ENCODE results near the gene PSME3. TPM values are rescaled to one million over a fixed set of nuclear protein-coding genes. Genes with fewer than 3 reads are reported as not detected.
"Not testable (repeated sequence)": the region's sequence is repeated elsewhere in the genome, so short reads cannot be mapped to it uniquely, and the experiment has no call there.

The PSME3 gene
- total RNA-seq, 1 donor from 2014 or later, result 48.5 TPM

- no peak for DNase-seq
Observed at GRCh38 chr17:42878123-42878880, 45.1 kb downstream of the PSME3 start.

DNA sequence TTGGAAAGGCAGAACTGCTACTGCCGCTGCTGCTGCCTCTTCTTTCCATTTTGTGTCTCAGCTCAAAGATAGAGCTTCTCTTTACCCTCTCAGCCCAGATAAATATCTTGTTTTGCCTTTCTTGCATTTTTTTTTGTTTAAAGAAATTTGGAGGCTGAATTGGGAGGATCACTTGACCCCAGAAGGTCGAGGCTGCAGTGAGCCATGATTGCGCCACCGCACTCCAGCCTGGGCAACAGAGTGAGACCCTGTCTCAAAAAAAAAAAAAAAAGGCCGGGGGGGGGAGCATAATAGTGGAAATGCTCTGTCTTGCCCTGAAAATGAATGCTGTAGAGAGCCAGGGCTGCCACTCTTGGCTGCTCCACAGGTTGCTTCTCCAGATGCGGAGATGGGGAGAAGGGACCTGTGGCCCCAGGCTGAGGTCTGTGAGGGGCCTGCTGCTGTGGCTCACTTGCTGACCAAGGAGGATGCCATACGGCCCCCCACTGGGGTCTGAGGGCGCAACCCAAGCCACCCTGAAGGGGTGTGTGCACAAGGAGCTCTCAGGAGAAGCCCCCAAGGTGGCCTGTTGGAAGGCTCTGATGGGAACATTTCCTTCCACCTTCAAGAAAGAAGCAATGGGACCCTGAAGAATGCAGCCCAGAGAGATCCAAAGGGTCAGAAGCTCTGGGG lies 45.9 kb downstream of the PSME3 start:
- DNase-seq, result no peak

- DNase-seq, result no peak
Observed at GRCh38 chr17:42879596-42879985, 46.4 kb downstream of the PSME3 start.

GRCh38 chr17:42880776-42881310 lies 47.6 kb downstream of the PSME3 start:
- DNase-seq, result no peak

DNA sequence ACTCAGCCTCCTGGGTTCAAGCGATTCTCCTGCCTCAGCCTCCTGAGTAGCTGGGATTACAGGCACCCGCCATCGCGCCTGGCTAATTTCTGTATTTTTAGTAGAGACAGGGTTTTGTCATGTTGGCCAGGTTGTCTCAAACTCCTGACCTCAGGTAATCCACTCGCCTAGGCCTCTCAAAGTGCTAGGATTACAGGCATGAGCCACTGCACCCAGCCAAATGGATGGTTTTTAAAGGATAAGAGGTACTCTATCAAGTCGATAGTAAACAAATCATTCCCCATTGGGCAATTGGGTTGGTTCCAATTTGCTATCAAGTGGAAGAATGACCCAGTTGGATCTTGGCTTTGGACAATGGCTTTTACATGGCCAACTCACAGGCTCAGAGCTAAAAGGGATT lies 48.5 kb downstream of the PSME3 start:
- DNase-seq, result not testable (repeated sequence)

DNA sequence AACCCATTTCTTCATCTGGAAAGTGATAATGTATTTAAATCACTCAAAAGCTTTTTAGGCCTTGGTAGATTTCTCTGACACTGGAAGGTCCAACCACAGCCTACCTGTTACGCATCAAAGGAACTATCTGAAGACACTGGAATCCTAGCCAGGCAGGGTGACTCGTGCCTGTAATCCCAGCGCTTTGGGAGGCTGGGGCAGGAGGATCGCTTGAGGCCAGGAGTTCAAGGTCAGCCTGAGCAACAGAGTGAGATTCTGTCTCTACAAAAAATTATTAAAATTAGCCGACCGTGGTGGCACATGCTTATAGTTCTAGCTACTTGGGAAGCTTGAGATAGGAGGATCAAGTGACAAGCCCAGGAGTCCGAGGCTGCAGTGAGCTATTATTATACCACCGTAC lies 49.0 kb downstream of the PSME3 start:
- DNase-seq, result no peak

GRCh38 chr17:42883802-42884558 lies 50.8 kb downstream of the PSME3 start:
- no peak for DNase-seq

DNA sequence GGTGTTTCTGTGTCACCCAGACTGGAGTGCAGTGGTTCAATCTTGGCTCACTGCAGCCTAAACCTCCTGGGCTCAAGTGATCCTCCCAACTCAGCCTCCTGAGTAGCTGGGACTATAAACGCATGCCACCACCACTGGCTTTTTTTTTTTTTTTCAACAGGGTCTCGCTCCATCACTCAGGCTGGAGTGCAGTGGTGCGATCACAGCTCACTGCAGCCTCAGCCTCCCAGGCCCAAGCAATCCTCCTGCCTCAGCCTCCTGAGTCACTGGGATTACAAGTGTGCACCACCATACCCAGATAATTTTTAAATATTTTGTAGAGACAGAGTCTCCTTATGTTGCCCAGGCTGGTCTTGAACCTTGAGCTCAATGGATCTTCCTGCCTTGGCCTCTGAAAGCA lies 52.6 kb downstream of the PSME3 start:
- DNase-seq, result not testable (repeated sequence)

DNA sequence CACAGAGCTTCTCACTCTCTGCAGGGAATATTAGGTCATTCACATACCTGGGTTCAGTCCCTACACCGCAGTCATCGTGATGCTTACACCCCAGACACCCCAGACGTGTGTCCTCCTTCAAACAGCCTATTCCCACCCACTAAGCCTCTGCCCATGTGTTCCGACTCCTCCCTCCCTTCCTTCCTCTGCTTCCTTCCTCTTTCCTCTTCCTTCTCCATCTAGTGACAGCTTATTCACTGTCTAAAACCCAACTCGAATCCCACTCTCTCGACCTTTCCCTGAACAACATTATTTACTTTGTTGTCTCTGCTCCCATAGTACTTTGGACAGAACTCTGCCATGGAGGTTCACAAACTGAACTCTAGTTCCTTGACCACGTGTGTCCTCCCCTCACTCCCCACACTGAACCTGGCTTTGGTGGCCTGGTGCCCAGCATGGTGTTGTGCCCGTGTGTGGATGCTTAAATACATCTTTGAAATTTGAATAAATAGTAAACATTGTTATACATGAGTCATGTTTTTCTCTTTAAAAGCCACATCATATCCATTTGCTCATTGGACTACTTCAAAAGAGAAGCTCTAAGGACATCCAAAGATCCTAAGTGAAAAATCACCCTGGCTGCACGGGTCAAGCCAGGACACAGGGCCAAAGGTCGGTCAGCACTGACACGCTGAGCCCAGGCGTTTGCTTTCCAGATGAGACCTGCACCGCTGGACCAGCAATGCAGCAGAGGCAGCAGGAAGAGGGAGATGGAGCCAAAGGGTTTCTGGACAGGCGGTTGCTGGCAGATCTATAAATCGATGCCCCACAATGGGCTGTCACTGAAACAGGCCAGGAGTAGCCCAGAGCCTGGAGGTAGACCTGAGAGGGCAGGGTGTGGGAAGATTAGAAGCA lies 53.3 kb downstream of the PSME3 start:
- no peak for DNase-seq

GRCh38 chr17:42889809-42890208 lies 56.6 kb downstream of the PSME3 start:
- DNase-seq, result no peak

GRCh38 chr17:42891539-42892152 lies 58.4 kb downstream of the PSME3 start:
- peak; percentile 67 for DNase-seq

GRCh38 chr17:42893359-42893758 lies 60.2 kb downstream of the PSME3 start:
- DNase-seq, result peak; percentile 30

Small RNA genes within 50 kb of the gene (small RNA-seq; reads per million reads assigned to genes)
- gene MIR6781 (ENCODE audit: low replicate concordance), result not detected
- not detected for gene RNU6-287P (ENCODE audit: low replicate concordance)

Other genes with a start within 250 kb of the PSME3 start
- gene RETREG3, start 224.0 kb upstream of the PSME3 start, total RNA-seq, result 52.6 TPM
- gene TUBG1, start 223.7 kb upstream of the PSME3 start, total RNA-seq, result 21.1 TPM
- gene TUBG2, start 174.1 kb upstream of the PSME3 start, total RNA-seq, result 6.2 TPM
- gene PLEKHH3, start 156.4 kb upstream of the PSME3 start, total RNA-seq, result 38.9 TPM
- 1.5 TPM for gene CCR10, start 151.6 kb upstream of the PSME3 start, total RNA-seq
- 14.7 TPM for gene CNTNAP1, start 150.9 kb upstream of the PSME3 start, total RNA-seq
- 35.6 TPM for gene EZH1, start 88.4 kb upstream of the PSME3 start, total RNA-seq
- gene RAMP2, start 72.2 kb upstream of the PSME3 start, total RNA-seq, result 11.9 TPM
- 40.3 TPM for gene VPS25, start 59.9 kb upstream of the PSME3 start, total RNA-seq
- not detected for gene WNK4, start 52.8 kb upstream of the PSME3 start, total RNA-seq
- 50.7 TPM for gene COA3, start 34.7 kb upstream of the PSME3 start, total RNA-seq
- gene CNTD1, start 34.5 kb upstream of the PSME3 start, total RNA-seq, result not detected
- gene BECN1, start 9.1 kb upstream of the PSME3 start, total RNA-seq, result 68.7 TPM
- gene AOC2, start 11.2 kb downstream of the PSME3 start, total RNA-seq, result 1.4 TPM
- gene AOC3, start 17.8 kb downstream of the PSME3 start, total RNA-seq, result 23.0 TPM
- not detected for gene G6PC1, start 67.4 kb downstream of the PSME3 start, total RNA-seq
- gene AARSD1, start 131.1 kb downstream of the PSME3 start, total RNA-seq, result 16.0 TPM
- 61.5 TPM for gene PTGES3L, start 146.7 kb downstream of the PSME3 start, total RNA-seq
- gene RUNDC1, start 147.2 kb downstream of the PSME3 start, total RNA-seq, result 10.7 TPM
- 1,583 TPM for gene RPL27, start 165.0 kb downstream of the PSME3 start, total RNA-seq
- gene IFI35, start 173.4 kb downstream of the PSME3 start, total RNA-seq, result 6.7 TPM
- 66.7 TPM for gene VAT1, start 189.0 kb downstream of the PSME3 start, total RNA-seq
- 0.92 TPM for gene RND2, start 191.8 kb downstream of the PSME3 start, total RNA-seq